K562 (cell line): Measurements from ENCODE around the gene IMPDH2. TPM values are rescaled to one million over a fixed set of nuclear protein-coding genes. Genes with fewer than 3 reads are reported as not detected.

Experiments
- CBFA2T2 ChIP-seq: fragments of 450-650 bp; conservative IDR thresholded peaks from 2 replicates; pipeline ENCODE4 v1.6.1; 2017; ENCODE audit warnings: mild to moderate bottlenecking
- CBFB ChIP-seq: sonication (generic); formaldehyde crosslinking; IDR thresholded peaks from 2 replicates; pipeline ENCODE4 v1.4.0; 2020; ENCODE audit warnings: mild to moderate bottlenecking, missing genetic modification reagents
- CREM ChIP-seq: IDR thresholded peaks from 2 replicates; pipeline ENCODE4 v1.6.1; 2014; ENCODE audit warnings: antibody characterized with exemption, low read depth
- GTF2F1 ChIP-seq: IDR thresholded peaks from 2 replicates; pipeline ENCODE4 v1.6.1; 2011; ENCODE audit warnings: low read depth, low read length, improper control_type of control experiment
- HDGF ChIP-seq: fragments of 450-650 bp; IDR thresholded peaks from 2 replicates; pipeline ENCODE4 v1.6.1; 2016
- MBD2 ChIP-seq: sonication (generic); IDR thresholded peaks from 2 replicates; pipeline ENCODE4 v1.6.1; 2016; ENCODE audit warnings: low read depth, borderline replicate concordance
- MCM3 ChIP-seq: fragments of 450-650 bp; IDR thresholded peaks from 2 replicates; pipeline ENCODE4 v1.6.1; 2016
- MYC ChIP-seq, 2 experiments: fragments of 250-450 bp in 1 of 2; sonication (Bioruptor Pico) in 1 of 2; IDR thresholded peaks; 2 replicates each; pipeline versions ENCODE4 v1.5.1 to v1.6.1; 2012 to 2021; ENCODE audit warnings: low read depth in 2 of 2, borderline replicate concordance in 1 of 2, improper control_type of control experiment in 1 of 2, low read length in 1 of 2, mild to moderate bottlenecking in 1 of 2, moderate library complexity in 1 of 2
- NCOA6 ChIP-seq: fragments of 450-650 bp; IDR thresholded peaks from 2 replicates; pipeline ENCODE4 v1.6.1; 2017; ENCODE audit warnings: mild to moderate bottlenecking
- NRF1 ChIP-seq, 2 experiments: fragments of 450-650 bp; IDR thresholded peaks in 1 of 2; conservative IDR thresholded peaks in 1 of 2; 2 replicates each; pipeline ENCODE4 v1.6.1; 2014; ENCODE audit warnings: mild to moderate bottlenecking in 2 of 2
- PHB ChIP-seq: fragments of 250-450 bp; sonication (Bioruptor Pico); IDR thresholded peaks from 2 replicates; pipeline ENCODE4 v1.5.0; 2021
- PHF8 ChIP-seq: fragments of 200-600 bp; sonication (generic); IDR thresholded peaks from 2 replicates; pipeline ENCODE4 v1.6.1; 2012; ENCODE audit warnings: mixed run types, mild to moderate bottlenecking, inconsistent platforms, low read length, moderate library complexity, borderline replicate concordance
- POLR2H ChIP-seq: IDR thresholded peaks from 2 replicates; pipeline ENCODE4 v1.6.1; 2016; ENCODE audit warnings: missing genetic modification characterization, low read depth, mild to moderate bottlenecking, control low read depth, missing compliant biosample characterization, moderate library complexity
- SRSF7 ChIP-seq: fragments of 200-400 bp; formaldehyde crosslinking; optimal IDR thresholded peaks from 2 replicates; pipeline ENCODE3; 2017; ENCODE audit warnings: mild to moderate bottlenecking, low read depth, low read length
- STAT5A ChIP-seq: IDR thresholded peaks from 2 replicates; pipeline ENCODE4 v1.6.1; 2012; ENCODE audit warnings: low read length, inconsistent platforms, borderline replicate concordance
- TFAP4 ChIP-seq: sonication (generic); formaldehyde crosslinking; IDR thresholded peaks from 2 replicates; pipeline ENCODE4 v1.8.0; 2022; ENCODE audit warnings: missing genetic modification reagents, mild to moderate bottlenecking, moderate library complexity, borderline replicate concordance
- ZBTB17 ChIP-seq: fragments of 450-650 bp; formaldehyde crosslinking; IDR thresholded peaks from 2 replicates; pipeline ENCODE4 v1.4.0; 2020; ENCODE audit warnings: mild to moderate bottlenecking
- polyA plus RNA-seq, 8 experiments: library from polyadenylated mRNA; depleted of rRNA in 4 of 8; stranded (reverse) in 5 of 8; unstranded in 3 of 8; fragments of >200 nt; fragmentation: Nextera tagmentation in 2 of 8; fragmentation: Illumina TruSeq in 1 of 8; extraction: Ambion mirVana in 2 of 8; extraction: Trizol in 1 of 8; gene quantifications; 2 replicates each; pipeline versions ENCODE4 v1.2.1 to v1.2.3, GENCODE V29; 2011 to 2014; ENCODE audit warnings: inconsistent platforms in 1 of 8, missing spikeins in 1 of 8
- total RNA-seq, 7 experiments: library from RNA; depleted of rRNA in 6 of 7; stranded (reverse); fragments of >200 nt in 6 of 7; fragmentation: Illumina TruSeq in 2 of 7; extraction: Trizol in 2 of 7; gene quantifications; 2 replicates each; pipeline versions ENCODE4 v1.2.1 to v1.2.3, GENCODE V29; 2011 to 2021; ENCODE audit warnings: low replicate concordance in 1 of 7

IMPDH2 gene
- total and polyA plus RNA-seq, 9 of the 15 experiments (the other 6 are each of a cell fraction or from before 2014, with no cell fraction given), result 318 to 507 (median 366) TPM

GRCh38 chr3:49028673-49029562, at the start of gene IMPDH2 (continued):
- TF ChIP-seq PHF8 (peak; percentile 97), NRF1 (conservative IDR thresholded peaks at IDR 0.05 in 1 of 2, IDR thresholded peaks at IDR 0.05 in 1 of 2) (peak; percentile 93 to 94), MCM3 (no peak), SRSF7 (no peak), CBFB (CRISPR knock-in tag) (no peak), CBFA2T2 (no peak), HDGF (no peak), PHB (CRISPR knock-in tag) (peak; percentile 86), ZBTB17 (CRISPR knock-in tag) (peak; percentile 67; the same call in 1 of the 2 replicates), GTF2F1 (0 out of 2 replicates have a peak, but pooled peaks have one; percentile 84), MBD2 (peak; percentile 72; the same call in 1 of the 2 replicates), TFAP4 (peak; percentile 83), POLR2H (tag) (peak; percentile 93), NCOA6 (peak; percentile 90), CREM (peak; percentile 99), STAT5A (peak; percentile 12; the same call in 1 of the 2 replicates), MYC (IDR thresholded peaks at IDR 0.05; ENCODE audit: low read depth, low read length) (peak; percentile 92), MYC (CRISPR knock-in tag; IDR thresholded peaks at IDR 0.05; ENCODE audit: borderline replicate concordance, low read depth) (peak; percentile 68; the same call in 1 of the 2 replicates)
